ENCODE measurements around the gene CCDC60.

CCDC60 gene

GRCh38 chr12:119334430-119335170, at the start of gene CCDC60:
Gene CCDC60, plus strand, starts transcription at chr12:119334729. Its CDS starts 448 bp downstream, at chr12:119335177.
- Mint-ChIP-seq H3K4me1 (no peaks in the 10 kb centered on the region), H3K4me3 (no peak within 1 kb of the TSS), H3K27me3 (peaks cover 27% of the 10 kb centered on the region), H3K9me3 (peaks cover 4 to 14% of the 10 kb centered on the region in 2 donors), H3K27ac (no peak within 1 kb of the TSS)
- DNase-seq (no peak), ATAC-seq (no peak)

- Mint-ChIP-seq H3K4me1 (no peaks in the 10 kb centered on the region), H3K27ac (no peak overlapping the region), H3K9me3 (peaks cover 0 to 12% of the 10 kb centered on the region in 2 donors)
Measured at GRCh38 chr12:119288576-119288975, 46.0 kb upstream of the CCDC60 start.

GRCh38 chr12:119292893-119293630, 41.5 kb upstream of the CCDC60 start:
- Mint-ChIP-seq H3K4me1 (no peaks in the 10 kb centered on the region), H3K27me3 (no peaks in the 10 kb centered on the region), H3K4me3 (no peak overlapping the region), H3K27ac (no peak overlapping the region), H3K9me3 (peaks cover 0 to 12% of the 10 kb centered on the region in 2 donors)
- DNase-seq (no peak), ATAC-seq (no peak)

More at GRCh38 chr12:119288576-119288975, 46.0 kb upstream of the CCDC60 start:
- H3K27me3 Mint-ChIP-seq, result no peaks in the 10 kb centered on the region
- H3K4me3 Mint-ChIP-seq, result no peak overlapping the region
- DNase-seq, result no peak
- no peak for ATAC-seq

DNA sequence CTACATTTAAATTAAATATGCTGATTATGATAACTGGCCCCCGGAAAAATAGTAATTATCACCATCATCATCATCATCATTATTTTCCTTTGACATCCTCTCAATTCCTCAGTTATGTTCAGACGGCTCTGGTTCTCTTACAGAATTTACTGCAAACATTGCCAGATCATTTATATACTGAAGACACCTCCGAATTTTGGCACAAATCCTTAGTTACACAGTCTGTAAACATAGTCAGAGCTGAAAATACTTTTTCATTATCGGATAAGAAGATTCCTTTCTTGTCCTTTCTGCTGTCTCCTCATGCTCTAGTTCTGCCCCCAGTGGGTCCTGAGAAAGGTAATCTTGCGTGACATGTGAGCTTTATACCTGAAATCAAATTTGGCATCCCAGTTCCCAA, 40.3 kb upstream of the CCDC60 start:
- H3K9me3 Mint-ChIP-seq, result peaks cover 0 to 6% of the 10 kb centered on the region in 2 donors

GRCh38 chr12:119296535-119296934, 38.0 kb upstream of the CCDC60 start:
- no peaks in the 10 kb centered on the region for H3K4me1 Mint-ChIP-seq
- no peaks in the 10 kb centered on the region for H3K27me3 Mint-ChIP-seq
- H3K27ac Mint-ChIP-seq, result no peak overlapping the region
- no peak overlapping the region for H3K4me3 Mint-ChIP-seq
- no peak for ATAC-seq
- H3K9me3 Mint-ChIP-seq, result no peaks in the 10 kb centered on the region
- DNase-seq, result no peak

More for the DNA sequence above, 40.3 kb upstream of the CCDC60 start:
- H3K4me3 Mint-ChIP-seq, result no peak overlapping the region
- H3K4me1 Mint-ChIP-seq, result no peaks in the 10 kb centered on the region
- H3K27me3 Mint-ChIP-seq, result no peaks in the 10 kb centered on the region
- no peak overlapping the region for H3K27ac Mint-ChIP-seq
- ATAC-seq, result no peak
- no peak for DNase-seq

DNA sequence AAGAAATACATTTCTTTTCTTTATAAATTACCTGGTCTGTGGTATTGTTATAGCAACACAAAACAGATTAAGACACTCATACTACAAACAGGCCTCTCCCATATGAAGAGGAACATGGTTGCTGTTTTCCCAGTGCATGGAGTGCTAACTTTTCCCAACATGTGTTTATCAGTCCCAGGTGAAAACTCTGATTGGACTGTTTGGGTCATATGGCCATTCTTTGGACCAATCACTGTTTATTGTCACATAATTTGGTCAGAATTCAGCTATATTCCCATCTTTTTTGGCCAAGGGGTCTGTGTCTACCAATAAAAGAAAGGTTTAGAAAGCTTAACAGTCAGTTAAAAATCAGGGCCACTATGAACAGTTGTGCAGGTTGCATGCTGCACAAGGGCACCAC, 35.4 kb upstream of the CCDC60 start:
- no peak overlapping the region for H3K4me3 Mint-ChIP-seq

DNA sequence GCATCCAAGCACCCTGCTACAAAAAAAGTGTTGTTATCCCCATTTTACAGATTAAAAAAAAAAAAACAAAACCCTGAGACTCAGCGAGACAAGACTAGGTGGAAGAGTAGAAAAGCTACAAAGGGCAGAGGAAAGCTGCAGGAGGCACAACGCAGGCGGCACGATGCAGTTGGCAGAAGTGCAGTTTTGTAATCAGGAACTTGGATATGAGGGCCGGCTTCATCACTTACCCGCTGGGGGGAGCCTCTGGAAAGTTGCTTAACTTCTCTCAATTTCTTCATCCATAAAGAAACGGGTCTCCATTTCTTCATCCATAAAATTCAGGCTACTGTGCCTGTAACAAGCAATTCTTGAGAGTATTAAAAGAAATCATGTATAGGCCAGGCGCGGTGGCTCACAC, 33.1 kb upstream of the CCDC60 start:
- H3K4me1 Mint-ChIP-seq, result no peaks in the 10 kb centered on the region
- DNase-seq, result no peak
- H3K27me3 Mint-ChIP-seq, result no peaks in the 10 kb centered on the region
- no peak overlapping the region for H3K27ac Mint-ChIP-seq
- no peak overlapping the region for H3K4me3 Mint-ChIP-seq
- no peak for ATAC-seq
- no peaks in the 10 kb centered on the region for H3K9me3 Mint-ChIP-seq

More for the DNA sequence above, 35.4 kb upstream of the CCDC60 start:
- DNase-seq (no peak), ATAC-seq (no peak)
- Mint-ChIP-seq H3K4me1 (no peaks in the 10 kb centered on the region), H3K27ac (no peak overlapping the region), H3K9me3 (no peaks in the 10 kb centered on the region), H3K27me3 (no peaks in the 10 kb centered on the region)

- H3K4me3 Mint-ChIP-seq, result no peak overlapping the region
- no peak overlapping the region for H3K27ac Mint-ChIP-seq
- H3K9me3 Mint-ChIP-seq, result no peaks in the 10 kb centered on the region
- ATAC-seq (no peak), DNase-seq (no peak)
- H3K27me3 Mint-ChIP-seq, result no peaks in the 10 kb centered on the region
- H3K4me1 Mint-ChIP-seq, result no peaks in the 10 kb centered on the region
Measured at GRCh38 chr12:119302451-119303080, 32.0 kb upstream of the CCDC60 start.

DNA sequence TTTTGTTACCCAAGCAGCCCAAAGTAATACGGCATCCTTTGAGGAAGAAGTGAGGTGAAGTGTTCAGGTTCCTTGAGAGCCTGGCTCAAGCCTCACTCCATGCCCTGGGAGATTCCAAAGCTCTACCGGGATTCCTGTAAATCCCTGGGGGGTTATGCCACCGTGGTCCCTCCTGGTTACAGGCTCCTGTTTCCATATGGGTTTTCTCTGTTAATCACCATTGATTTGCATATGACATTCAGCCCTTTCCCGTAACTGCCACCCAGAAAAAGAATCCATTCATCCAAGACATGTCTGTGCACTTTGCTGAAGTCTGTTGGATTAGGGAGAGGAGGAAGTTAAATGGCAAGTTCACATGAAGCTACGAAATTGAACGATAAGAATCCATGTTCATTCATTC, 27.9 kb upstream of the CCDC60 start:
- H3K9me3 Mint-ChIP-seq, result no peaks in the 10 kb centered on the region
- DNase-seq (no peak), ATAC-seq (no peak)
- no peaks in the 10 kb centered on the region for H3K4me1 Mint-ChIP-seq
- no peaks in the 10 kb centered on the region for H3K27me3 Mint-ChIP-seq
- no peak overlapping the region for H3K4me3 Mint-ChIP-seq
- no peak overlapping the region for H3K27ac Mint-ChIP-seq

- Mint-ChIP-seq H3K27me3 (no peaks in the 10 kb centered on the region), H3K27ac (no peak overlapping the region), H3K4me3 (no peak overlapping the region), H3K4me1 (no peaks in the 10 kb centered on the region), H3K9me3 (no peaks in the 10 kb centered on the region)
- no peak for DNase-seq
- ATAC-seq, result no peak
Measured at GRCh38 chr12:119307747-119308146, 26.8 kb upstream of the CCDC60 start.

DNA sequence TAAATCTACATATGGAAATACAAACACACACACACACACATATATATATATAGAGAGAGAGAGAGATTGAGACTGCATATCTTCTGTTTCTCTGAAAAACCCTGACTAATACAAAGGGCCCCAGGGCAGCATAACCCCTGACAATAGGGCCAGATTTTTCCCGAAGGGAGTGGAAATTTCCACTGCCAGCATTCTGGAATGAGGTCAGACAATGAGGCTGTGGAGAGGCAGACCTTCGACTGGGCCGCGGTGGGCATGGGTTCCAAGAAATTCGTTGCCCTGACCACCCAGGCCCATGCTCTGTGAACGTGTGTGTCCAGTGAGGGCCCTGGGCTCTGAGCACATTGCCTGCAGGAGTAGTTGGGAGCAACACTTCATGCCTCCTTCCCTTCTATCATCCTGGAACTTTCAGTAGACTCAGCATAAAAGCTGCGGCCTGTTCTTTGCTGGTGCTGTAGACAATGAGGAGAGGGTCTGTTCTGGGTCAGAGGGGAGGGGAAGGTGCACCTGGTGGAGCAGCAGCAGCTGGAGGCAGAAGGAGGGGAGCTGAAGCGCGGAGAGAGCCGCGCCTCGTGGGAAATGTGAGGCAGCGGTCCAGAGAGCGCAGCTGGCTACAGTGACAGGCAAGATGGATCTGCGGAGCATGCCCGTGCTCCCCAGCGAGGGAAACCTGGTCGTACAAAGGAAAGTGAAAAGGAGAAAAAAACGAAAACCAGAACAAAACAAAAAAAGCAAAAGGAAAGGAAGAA, 25.6 kb upstream of the CCDC60 start:
- no peaks in the 10 kb centered on the region for H3K9me3 Mint-ChIP-seq
- H3K4me3 Mint-ChIP-seq, result no peak overlapping the region
- H3K27me3 Mint-ChIP-seq, result no peaks in the 10 kb centered on the region
- no peak for ATAC-seq
- H3K4me1 Mint-ChIP-seq, result no peaks in the 10 kb centered on the region
- DNase-seq, result no peak
- no peak overlapping the region for H3K27ac Mint-ChIP-seq

- Mint-ChIP-seq H3K4me3 (no peak overlapping the region), H3K4me1 (no peaks in the 10 kb centered on the region), H3K27ac (no peak overlapping the region), H3K9me3 (peaks cover 0 to 4% of the 10 kb centered on the region in 2 donors), H3K27me3 (no peaks in the 10 kb centered on the region)
- ATAC-seq, result no peak
- no peak for DNase-seq
Measured at GRCh38 chr12:119311878-119312277, 22.7 kb upstream of the CCDC60 start.

- H3K4me3 Mint-ChIP-seq, result no peak overlapping the region
- no peaks in the 10 kb centered on the region for H3K27me3 Mint-ChIP-seq
- H3K9me3 Mint-ChIP-seq, result peaks cover 0 to 4% of the 10 kb centered on the region in 2 donors
- no peaks in the 10 kb centered on the region for H3K4me1 Mint-ChIP-seq
- H3K27ac Mint-ChIP-seq, result peak overlapping the region in 1 of 2 donors; percentile 49
- ATAC-seq (no peak), DNase-seq (no peak)
Measured at GRCh38 chr12:119312904-119313303, 21.6 kb upstream of the CCDC60 start.

DNA sequence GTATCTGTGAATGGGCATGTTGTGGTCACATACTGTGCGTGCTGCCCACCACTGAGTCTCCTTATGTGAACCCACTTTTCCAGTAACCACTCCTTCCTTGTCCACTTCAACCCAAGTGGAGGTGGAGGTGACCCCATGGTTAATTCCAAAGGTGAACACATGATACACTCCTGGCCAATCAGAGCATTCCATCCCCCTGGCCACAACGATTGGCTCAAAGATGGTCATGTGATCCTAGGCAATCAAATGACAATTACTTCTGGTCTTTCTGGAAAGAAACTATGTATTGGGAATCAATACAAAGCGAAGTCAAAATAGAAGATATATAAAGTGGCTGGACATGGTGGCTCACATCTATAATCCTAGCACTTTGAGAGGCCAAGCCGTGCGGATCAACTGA, 20.2 kb upstream of the CCDC60 start:
- ATAC-seq (no peak), DNase-seq (no peak)
- Mint-ChIP-seq H3K4me1 (no peaks in the 10 kb centered on the region), H3K4me3 (no peak overlapping the region), H3K27ac (no peak overlapping the region), H3K9me3 (peaks cover 0 to 4% of the 10 kb centered on the region in 2 donors), H3K27me3 (no peaks in the 10 kb centered on the region)

DNA sequence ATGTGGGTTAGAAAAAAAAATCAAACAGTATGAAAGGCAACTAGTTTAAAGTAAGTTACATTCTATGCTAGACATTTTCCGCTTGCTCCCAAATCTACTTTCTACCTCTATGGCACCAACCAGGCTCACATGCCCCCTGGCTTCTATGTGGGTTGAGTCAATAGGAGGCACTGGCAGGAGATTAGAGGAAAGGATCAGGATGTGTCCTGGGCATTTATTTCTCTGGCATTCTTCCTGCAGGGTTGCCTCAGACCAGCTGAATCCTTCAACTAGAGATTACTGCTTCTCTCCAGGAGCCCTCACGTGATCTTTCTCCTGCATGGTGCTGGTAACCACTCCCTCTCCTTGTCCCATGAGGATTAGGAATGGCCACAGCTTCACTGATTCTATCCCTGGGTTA, 14.9 kb upstream of the CCDC60 start:
- no peak overlapping the region for H3K27ac Mint-ChIP-seq
- H3K4me3 Mint-ChIP-seq, result no peak overlapping the region
- ATAC-seq (no peak), DNase-seq (no peak)
- H3K4me1 Mint-ChIP-seq, result no peaks in the 10 kb centered on the region
- no peaks in the 10 kb centered on the region for H3K27me3 Mint-ChIP-seq
- H3K9me3 Mint-ChIP-seq, result peaks cover 0 to 4% of the 10 kb centered on the region in 2 donors

All from stimulated activated naive CD8-positive, alpha-beta T cell treated with anti-CD3 and anti-CD28 coated beads, Interleukin-15, amount 100 ng/mL, for 72 hours (primary cell).